TTC549 (cell line): Measurements from ENCODE around the gene ARFGEF2.

ENCODE experiments used
- FAIRE-seq: peaks from 2 replicates; lab custom pipeline; 2012; peaks lifted over from hg19 to GRCh38; lab: Jason Lieb, UNC

The ARFGEF2 gene

GRCh38 chr20:48899881-48900280, 21.6 kb upstream of the ARFGEF2 start:
- FAIRE-seq: no peak

DNA sequence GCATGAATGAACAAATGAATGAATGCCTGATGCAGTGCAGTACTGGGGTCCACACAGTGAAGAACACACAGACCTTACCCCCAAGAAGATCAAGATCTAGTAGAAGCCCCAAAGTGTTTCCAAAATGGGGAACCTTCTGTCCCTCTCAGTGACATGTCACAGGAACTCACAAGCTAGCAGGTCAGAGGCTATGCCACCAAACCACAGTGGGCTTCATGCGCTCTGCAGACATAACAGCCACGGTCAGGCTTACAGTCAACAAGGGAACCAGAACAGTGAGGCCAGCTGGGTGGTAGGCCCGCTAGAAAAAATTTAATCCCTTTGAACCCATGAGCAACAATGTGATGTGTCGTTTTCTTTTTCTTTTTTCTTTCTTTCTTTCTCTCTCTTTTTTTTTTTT, 20.2 kb upstream of the ARFGEF2 start:
- FAIRE-seq: no peak

GRCh38 chr20:48903705-48904104, 17.8 kb upstream of the ARFGEF2 start:
- FAIRE-seq: no peak

- no peak for FAIRE-seq
Measured at GRCh38 chr20:48904566-48905296, 16.8 kb upstream of the ARFGEF2 start.

DNA sequence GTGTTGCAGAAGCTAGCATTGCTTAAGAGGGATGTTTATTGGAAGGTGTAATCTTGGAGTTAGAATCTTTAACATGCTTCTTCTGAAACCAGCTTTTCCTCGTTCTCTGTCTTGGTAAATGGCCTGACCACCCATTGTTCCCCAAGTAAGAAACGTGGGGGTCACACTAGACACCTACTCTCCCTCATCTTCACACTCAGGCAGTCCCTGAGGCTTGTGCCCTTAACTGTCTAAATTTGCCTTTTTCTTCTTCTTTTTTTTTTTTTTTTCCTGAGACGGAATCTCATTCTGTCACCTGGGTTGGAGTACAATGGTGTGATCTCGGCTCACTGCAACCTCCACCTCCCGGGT, 16.2 kb upstream of the ARFGEF2 start:
- no peak for FAIRE-seq

DNA sequence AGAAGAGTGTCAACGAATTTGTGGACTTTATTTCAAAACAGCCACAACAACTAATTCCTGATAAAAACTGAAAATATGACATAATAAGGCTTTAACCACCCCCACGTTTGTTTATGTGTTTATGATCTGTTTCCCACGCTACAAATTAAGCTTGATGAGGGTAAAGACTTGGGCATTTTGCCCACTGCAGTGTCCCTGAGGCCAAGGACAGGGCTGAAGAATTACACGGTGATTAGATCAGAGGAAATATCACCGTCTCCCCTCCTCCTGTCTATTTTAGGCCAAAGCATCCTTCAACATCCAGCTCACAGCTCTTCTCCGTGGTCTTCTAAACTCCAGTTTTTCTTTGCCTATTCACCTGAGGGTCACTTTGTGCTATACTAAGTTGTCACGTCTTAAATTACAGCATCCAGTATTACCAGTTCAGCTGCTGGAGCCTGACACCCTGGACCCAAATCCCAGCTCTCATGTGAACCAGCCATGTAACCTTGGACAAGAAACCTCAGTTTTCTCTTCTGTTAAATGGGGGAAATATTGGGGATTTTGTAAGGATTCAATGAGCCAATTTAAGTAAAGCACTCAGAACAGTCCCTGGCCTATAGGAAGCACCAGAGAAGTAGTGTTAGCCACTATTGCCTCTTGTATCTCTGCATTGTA, 15.2 kb upstream of the ARFGEF2 start:
- no peak for FAIRE-seq

DNA sequence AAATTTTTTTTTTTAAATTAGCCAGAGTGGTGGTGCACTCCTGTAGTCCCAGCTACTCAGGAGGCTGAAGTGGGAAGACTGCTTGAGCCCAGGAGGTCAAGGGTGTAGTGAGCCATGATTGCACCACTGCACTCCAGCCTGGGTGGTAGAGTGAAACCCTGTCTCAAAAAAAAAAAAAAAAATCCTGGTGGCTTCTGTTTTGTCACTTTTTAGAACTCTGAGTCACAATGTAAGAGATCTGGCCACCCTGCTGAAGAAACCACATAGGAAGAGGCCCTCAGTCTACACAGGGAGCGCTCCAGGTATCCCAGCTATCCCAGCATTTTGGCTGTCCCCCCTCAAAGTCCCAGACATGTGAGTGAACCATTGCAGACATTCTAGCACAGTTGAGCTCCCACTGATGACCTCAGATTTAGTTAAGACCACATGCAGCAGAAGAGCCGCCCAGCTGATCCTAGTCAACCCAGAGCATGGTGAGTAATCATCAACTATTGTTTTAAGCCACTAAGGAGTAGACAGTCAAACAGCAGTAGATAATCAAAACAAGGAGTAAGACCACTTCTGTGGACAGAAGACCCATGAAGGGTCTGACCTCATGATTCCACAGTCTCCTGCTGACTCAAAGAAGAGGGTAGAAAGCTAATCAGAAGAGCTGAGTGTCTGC, 12.7 kb upstream of the ARFGEF2 start:
- no peak for FAIRE-seq

DNA sequence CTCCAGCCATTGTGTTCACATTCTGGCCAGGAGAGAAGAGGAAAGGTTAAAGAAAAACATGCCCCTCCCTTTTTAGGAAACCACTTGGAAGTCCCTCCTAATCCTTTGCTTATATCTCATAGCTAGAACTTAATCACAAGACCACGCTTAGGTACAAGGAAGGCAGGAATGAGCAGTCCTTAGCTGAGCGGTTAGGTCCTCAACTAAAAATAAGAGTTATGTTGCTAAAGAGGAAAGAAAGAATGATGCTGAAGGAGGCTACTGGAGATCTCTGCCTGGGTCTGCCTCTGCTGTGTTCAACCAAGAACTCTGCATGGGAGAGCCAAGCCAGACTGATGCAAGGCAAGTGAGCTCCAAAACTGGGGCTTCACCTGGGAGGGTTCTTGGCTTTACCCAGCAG, 11.6 kb upstream of the ARFGEF2 start:
- no peak for FAIRE-seq

- FAIRE-seq: no peak
Measured at GRCh38 chr20:48910347-48910781, 11.1 kb upstream of the ARFGEF2 start.

DNA sequence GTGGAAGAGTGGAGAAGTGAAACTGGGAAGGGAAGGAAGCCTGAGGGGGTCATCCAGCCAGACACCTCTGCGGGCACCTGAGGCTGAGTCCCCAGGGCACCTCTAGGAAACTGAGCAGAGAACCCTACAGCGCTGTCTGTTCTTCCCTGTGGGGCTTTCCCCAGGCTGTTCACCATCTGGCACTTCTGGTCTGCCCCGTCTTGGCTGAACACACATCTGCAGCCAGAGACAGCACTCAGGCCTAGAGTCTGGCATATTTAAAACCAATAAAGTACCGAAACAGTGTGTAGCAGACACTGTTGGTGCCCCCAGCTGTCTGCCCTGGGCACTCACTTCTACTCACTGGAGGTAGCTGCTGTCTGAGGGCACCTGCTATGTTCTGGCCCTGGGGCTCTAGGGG, 9.4 kb upstream of the ARFGEF2 start:
- no peak for FAIRE-seq

DNA sequence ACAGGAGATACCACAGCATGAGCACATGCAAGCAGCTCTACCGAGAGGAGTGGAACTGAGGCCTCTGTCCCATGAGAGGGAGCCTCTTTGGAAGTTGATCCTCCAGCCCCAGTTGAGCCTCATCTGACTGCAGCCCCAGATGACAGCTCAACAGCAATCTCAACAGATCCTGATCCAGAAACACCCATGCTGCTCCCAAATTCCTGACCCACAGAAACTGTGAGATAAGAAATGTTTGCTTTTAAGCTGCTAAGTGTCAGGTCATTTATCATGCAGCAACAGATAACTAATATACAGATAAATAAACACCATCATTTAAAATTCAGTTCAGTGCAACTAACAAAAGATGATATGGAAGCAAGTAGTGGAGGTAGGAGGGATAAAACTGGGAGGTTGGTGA, 4.8 kb upstream of the ARFGEF2 start:
- no peak for FAIRE-seq

- FAIRE-seq: no peak
Measured at GRCh38 chr20:48919336-48919881, 2.1 kb upstream of the ARFGEF2 start.

GRCh38 chr20:48919882-48920526, 1.5 kb upstream of the ARFGEF2 start:
- no peak for FAIRE-seq

- FAIRE-seq: no peak
Measured at GRCh38 chr20:48920527-48921167, 864 bp upstream of the ARFGEF2 start.

DNA sequence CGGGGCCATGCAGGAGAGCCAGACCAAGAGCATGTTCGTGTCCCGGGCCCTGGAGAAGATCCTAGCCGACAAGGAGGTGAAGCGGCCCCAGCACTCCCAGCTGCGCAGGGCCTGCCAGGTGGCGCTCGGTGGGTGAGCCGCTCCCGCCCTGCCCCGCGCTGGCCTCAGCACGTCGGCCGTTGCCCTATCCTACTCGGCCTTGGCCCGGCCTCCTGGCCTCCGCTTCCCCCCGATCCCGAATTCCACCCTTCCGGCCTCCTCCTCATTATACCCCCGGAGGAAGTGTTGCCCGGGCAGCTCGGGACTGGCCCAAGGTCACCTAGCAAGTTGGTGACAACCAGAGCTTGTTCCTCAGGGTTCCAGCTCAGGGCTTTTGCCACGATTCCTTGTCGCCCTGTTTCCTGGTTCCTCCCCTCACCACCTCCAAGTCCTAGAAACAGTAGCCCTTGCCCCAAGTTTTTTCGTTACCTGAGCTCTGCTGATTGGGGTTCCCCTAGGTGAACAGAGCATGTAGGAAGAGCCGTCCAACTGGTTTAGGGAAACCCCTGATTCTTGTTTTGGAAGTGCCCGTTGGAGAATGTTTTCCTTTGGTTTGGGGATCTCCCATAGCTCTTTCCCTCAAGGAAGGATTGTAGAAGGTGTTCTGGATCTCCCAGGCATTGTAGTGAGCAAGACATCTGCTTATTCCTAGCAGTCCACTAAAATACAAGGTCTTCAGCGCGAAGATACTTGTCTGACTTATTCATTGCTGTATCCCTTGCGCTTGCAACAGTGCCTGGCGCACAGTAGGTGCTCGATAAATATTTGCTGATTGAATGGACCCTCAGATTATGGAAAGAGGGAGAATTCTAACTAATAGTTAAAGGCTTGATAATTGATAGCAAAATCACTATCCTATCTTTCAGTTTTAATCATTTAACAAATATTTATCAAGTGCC, 641 bp downstream of the ARFGEF2 start:
- no peak for FAIRE-seq

- no peak for FAIRE-seq
Measured at GRCh38 chr20:48923149-48923718, 1.7 kb downstream of the ARFGEF2 start.

- FAIRE-seq: no peak
Measured at GRCh38 chr20:48924756-48925109, 3.2 kb downstream of the ARFGEF2 start.

DNA sequence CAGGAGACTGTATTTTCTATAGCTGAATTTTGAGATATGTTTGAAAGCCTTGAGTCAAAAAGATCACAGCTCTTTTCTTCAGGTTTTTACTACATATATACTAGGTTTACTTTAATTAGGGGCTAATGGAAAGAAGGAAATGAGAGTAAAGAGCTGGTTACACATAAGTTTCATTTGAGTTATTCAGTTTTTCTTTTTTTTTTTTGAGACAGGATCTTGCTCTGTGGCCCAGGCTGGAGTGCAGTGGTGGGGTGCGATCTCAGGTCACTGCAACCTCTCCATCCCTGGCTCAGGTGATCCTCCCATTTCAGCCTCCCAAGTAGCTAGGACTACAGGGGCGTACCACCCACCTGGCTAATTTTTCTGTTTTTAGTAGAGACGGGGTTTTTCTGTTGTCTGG, 4.8 kb downstream of the ARFGEF2 start:
- FAIRE-seq: no peak

GRCh38 chr20:48926821-48927220, 5.3 kb downstream of the ARFGEF2 start:
- FAIRE-seq: no peak

DNA sequence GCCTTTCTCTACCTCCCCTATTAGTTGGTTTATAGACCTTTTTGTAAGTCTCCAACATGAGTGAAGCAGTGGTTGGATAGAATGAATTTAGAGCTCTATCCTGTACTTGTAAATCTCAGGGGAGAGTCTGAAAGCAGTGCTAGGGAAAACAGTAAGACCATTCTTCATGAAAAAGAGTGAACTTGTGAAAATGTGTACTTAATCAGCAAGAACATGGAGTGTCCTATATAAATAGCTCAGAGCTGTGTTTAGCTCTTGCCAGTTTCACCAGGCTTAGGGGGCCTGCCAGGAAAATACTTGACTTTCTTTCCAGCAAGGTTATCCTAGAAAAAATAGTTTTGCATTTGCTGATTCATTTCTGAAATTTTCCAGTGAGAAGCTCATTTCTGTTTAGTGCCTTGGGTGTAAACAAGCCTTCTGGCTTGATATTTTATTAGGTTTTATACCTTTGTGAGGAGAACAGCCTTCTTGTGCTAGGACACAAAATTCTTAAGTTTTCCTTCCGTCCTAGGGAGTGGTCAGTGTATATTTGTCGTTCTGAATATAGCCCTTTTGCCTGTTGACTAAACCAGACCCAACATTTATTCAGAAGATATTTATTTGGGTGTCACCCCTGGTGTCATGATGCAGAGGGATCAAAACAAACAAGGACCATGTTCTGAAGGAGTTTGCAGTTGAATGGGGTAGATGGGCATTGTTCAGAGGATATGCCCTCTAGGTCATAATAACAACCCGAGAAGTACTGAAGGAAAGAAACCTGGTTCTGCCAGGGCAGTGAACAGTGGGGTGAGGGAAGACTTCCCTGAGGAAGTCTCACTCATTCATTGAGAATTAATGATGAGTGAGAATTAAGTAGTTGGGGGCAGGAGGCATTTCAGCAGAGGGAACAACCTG, 7.6 kb downstream of the ARFGEF2 start:
- no peak for FAIRE-seq
